HG03521 (cell line): ENCODE data around the gene CEP290.
A peak's percentile ranks its signal among the peaks of the same experiment; 100 is the strongest.
"Not testable (repeated sequence)": the region's sequence is repeated elsewhere in the genome, so short reads cannot be mapped to it uniquely, and the experiment has no call there.

Experiments used
- ATAC-seq: cut with Tn5 transposase; IDR thresholded peaks from one replicate; pipeline ENCODE4 v1.9.1; 2021; ENCODE audit warnings: mild to moderate bottlenecking, moderate library complexity; ENCODE audit not compliant: unreplicated experiment

The CEP290 gene

GRCh38 chr12:88057994-88058718 is 83.7 kb downstream of the CEP290 start:
- no peak for ATAC-seq

- ATAC-seq: no peak
These were observed 85.3 kb downstream of the CEP290 start for GRCh38 chr12:88056571-88056970.

GRCh38 chr12:88052686-88053085 is 89.2 kb downstream of the CEP290 start:
- ATAC-seq: no peak

- no peak for ATAC-seq
These were observed 97.9 kb downstream of the CEP290 start for GRCh38 chr12:88044035-88044434.

- no peak for ATAC-seq
These were observed 104.1 kb downstream of the CEP290 start for GRCh38 chr12:88037770-88038169.

- no peak for ATAC-seq
These were observed 105.4 kb downstream of the CEP290 start for GRCh38 chr12:88036353-88036965.

GRCh38 chr12:88035907-88036289 is 106.0 kb downstream of the CEP290 start:
- no peak for ATAC-seq

GRCh38 chr12:88035271-88035906 is 106.5 kb downstream of the CEP290 start:
- peak; percentile 100 for ATAC-seq

GRCh38 chr12:88031161-88031560 is 110.7 kb downstream of the CEP290 start:
- ATAC-seq: not testable (repeated sequence)

GRCh38 chr12:88029093-88029665 is 112.7 kb downstream of the CEP290 start, which contains the start of gene C12orf50:
C12orf50 (minus strand) TSS chr12:88029401; CDS start chr12:88026962, 2,439 bp downstream.
- ATAC-seq: no peak

- no peak for ATAC-seq
These were observed 115.7 kb downstream of the CEP290 start for GRCh38 chr12:88026196-88026595.

GRCh38 chr12:88017964-88018363 is 123.9 kb downstream of the CEP290 start:
- ATAC-seq: no peak

GRCh38 chr12:88015825-88016224 is 126.1 kb downstream of the CEP290 start:
- no peak for ATAC-seq

GRCh38 chr12:88011755-88012154 is 130.1 kb downstream of the CEP290 start:
- no peak for ATAC-seq

- ATAC-seq: no peak
These were observed 135.5 kb downstream of the CEP290 start for GRCh38 chr12:88006351-88006750.

GRCh38 chr12:88001327-88001726 is 140.6 kb downstream of the CEP290 start:
- no peak for ATAC-seq
